GM13977 (cell line): ENCODE data around the gene MUC6.

Experiments used
- DNase-seq: peaks from one replicate; pipeline ENCODE4 v3.0.0; 2012; ENCODE audit warnings: low spot score
- in situ Hi-C: fragments of 300-500 bp; cut with MboI; formaldehyde crosslinking; loops from one replicate; pipeline ENCODE4 v1.12.0; 2022; ENCODE audit warnings: low sequenced_read_pairs, low pct_unique_long_range_greater_than_20kb, mixed read lengths, inconsistent platforms; ENCODE audit not compliant: unreplicated experiment
- TF ChIP-seq, protein P1 (sequence below): IDR thresholded peaks from 2 replicates; pipeline ENCODE4 v1.5.1; 2012; ENCODE audit warnings: mild to moderate bottlenecking, control low read depth; ENCODE audit not compliant: insufficient read depth; ENCODE audit errors: extremely low read depth, missing control alignments

MUC6 gene

DNA sequence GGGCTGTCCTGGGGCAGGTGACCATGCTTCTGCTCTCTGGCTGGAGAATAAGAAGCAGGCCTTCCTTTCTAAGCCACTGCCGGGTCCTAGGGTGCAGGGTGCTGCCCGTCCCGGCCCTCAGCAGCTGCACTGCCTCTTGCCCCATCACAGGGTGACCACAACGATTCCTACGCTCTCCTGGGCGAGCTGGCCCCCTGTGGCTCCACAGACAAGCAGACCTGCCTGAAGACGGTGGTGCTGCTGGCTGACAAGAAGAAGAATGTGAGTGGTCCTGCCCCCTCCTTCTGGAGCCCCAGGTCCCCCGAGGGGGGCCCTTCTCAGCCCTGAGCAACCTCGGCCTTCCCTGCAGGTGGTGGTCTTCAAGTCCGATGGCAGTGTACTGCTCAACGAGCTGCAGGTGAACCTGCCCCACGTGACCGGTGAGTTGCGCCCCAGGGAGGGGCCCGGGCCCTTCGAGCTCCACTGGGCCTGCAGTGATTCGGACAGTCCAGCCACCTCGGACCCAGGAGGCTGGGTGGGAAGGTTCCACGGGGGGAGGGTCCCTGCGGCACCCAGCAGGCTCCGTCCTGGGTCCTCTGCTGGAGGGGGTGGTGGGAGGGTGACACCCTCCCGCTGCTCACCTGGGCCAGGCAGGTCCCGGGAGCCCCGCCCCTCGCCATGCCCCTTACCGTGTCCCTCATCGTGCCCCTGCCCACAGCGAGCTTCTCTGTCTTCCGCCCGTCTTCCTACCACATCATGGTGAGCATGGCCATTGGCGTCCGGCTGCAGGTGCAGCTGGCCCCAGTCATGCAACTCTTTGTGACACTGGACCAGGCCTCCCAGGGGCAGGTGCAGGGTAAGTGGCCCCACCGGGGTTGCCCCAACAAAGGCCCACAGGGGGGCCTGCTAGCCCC, 46.5 kb upstream of the MUC6 start:
- in situ Hi-C loops = no loop called here
- TF ChIP-seq, protein P1, sequence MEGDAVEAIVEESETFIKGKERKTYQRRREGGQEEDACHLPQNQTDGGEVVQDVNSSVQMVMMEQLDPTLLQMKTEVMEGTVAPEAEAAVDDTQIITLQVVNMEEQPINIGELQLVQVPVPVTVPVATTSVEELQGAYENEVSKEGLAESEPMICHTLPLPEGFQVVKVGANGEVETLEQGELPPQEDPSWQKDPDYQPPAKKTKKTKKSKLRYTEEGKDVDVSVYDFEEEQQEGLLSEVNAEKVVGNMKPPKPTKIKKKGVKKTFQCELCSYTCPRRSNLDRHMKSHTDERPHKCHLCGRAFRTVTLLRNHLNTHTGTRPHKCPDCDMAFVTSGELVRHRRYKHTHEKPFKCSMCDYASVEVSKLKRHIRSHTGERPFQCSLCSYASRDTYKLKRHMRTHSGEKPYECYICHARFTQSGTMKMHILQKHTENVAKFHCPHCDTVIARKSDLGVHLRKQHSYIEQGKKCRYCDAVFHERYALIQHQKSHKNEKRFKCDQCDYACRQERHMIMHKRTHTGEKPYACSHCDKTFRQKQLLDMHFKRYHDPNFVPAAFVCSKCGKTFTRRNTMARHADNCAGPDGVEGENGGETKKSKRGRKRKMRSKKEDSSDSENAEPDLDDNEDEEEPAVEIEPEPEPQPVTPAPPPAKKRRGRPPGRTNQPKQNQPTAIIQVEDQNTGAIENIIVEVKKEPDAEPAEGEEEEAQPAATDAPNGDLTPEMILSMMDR = no peak
- no peak for DNase-seq

DNA sequence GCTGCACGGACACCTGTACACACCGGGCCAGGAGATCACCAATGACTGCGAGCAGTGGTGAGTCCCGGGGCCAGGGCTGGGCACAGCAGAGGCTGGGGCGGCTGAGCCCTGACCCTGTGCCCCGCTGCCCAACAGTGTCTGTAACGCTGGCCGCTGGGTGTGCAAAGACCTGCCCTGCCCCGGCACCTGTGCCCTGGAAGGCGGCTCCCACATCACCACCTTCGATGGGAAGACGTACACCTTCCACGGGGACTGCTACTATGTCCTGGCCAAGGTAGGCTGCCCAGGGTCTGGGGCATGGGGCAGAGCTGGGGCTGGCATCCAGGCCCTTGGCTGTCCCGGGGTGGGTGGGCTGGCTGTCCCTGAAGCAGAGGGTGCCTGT, 45.8 kb upstream of the MUC6 start:
- DNase-seq = no peak
- TF ChIP-seq, protein P1 = no peak
- in situ Hi-C loops = no loop called here

DNA sequence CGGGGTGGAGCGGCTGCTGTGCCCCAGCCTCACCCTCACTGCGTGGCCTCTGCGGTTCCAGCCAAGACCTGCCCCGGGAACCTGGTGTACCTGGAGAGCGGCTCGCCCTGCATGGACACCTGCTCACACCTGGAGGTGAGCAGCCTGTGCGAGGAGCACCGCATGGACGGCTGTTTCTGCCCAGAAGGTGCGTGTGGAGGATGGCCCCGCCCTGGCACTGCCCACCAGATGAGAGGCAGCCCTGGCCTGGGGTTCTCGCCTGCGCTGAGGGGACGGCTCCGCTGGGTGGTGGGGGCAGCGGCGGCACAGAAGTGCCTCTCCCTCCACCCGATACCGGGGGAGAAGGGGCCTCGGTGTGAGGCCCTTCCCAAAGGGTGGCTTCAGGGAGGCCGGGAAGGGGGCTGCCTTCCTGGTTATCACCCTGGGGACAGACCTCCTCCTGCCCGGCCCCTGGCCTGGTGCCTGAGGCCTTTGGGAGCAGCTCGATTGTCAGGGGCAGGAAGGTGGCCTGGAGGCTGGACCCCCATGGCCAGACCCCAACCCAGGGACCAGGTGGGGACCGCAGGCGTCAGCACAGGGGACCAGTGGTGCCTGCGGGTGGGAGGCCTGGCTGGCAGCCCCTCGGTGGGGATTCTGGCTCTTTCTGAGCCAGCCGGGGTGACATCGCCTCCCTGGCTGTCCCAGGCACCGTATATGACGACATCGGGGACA, 45.2 kb upstream of the MUC6 start:
- DNase-seq = no peak
- TF ChIP-seq, protein P1 = no peak
- in situ Hi-C loops = no loop called here

DNA sequence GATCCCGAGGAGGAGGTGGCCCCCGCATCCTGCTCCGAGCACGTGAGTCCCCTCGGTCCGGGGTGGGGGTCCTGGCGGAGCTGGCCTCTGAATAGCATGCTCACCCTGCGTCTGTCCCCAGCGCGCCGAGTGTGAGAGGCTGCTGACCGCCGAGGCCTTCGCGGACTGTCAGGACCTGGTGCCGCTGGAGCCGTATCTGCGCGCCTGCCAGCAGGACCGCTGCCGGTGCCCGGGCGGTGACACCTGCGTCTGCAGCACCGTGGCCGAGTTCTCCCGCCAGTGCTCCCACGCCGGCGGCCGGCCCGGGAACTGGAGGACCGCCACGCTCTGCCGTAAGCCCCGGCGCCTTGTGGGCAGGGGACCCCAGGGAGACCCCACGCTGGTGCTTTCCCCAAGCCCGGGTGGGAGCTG, 41.7 kb upstream of the MUC6 start:
- TF ChIP-seq, protein P1 = no peak
- no peak for DNase-seq
- in situ Hi-C loops = no loop called here

DNA sequence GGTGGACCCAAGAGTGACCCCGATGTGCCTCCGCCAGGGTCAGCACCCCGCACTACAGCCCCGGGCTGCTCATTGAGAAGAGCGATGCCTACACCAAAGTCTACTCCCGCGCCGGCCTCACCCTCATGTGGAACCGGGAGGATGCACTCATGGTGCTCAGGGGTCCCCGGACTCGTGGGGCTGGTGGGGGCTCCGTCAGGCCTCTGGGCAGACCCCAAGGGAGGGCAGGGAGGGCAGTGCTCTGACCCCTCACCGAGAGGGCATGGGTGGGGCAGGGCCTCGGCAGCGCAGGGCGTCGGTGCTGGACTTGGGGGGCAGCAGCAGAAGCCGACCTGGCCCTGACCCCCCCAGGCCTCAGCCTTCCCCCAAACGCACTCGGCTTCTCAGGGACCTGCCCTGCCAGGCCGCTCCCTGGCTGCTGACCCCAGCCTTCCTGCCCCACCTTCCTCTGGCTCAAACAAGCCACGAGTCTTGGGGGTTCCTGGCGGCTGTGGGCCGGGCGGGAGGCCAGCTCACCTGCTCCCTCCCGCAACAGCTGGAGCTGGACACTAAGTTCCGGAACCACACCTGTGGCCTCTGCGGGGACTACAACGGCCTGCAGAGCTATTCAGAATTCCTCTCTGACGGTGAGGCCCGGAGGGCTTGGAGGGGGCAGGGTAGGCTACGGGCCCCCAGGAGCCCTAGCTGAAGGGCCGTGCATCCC, 41.0 kb upstream of the MUC6 start:
- no peak for DNase-seq
- in situ Hi-C loops = no loop called here
- TF ChIP-seq, protein P1 = no peak

DNA sequence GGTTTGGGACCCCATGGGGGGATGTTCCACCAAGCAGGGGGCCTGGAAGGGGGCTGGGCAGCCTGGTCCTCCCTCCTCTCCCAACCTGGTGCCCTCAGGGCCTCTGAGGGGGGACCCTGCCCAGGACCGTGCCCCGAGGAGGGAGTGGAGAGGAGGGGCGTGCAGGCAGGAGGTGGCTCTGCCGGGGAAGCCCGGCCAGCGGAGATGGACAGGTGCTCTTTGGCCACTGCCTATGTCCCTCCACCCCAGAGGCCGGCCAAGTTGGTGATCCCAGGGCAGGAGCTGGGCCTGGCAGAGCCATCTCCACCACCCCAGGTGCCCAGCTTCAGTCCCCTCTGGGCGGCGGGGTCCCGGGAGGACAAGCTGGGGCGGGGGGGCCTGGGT, 40.5 kb upstream of the MUC6 start:
- DNase-seq = no peak
- TF ChIP-seq, protein P1 = no peak
- in situ Hi-C loops = no loop called here
